Cerebellar cortex (tissue), 1 donor: Measurements from ENCODE around the gene SLC24A4.
A peak's percentile ranks its signal among the peaks of the same experiment; 100 is the strongest.

ENCODE experiments used
- DNase-seq: peaks from one replicate; pipeline ENCODE4 v3.0.0-alpha.2; 2015; ENCODE audit warnings: low spot score

SLC24A4 gene

DNA sequence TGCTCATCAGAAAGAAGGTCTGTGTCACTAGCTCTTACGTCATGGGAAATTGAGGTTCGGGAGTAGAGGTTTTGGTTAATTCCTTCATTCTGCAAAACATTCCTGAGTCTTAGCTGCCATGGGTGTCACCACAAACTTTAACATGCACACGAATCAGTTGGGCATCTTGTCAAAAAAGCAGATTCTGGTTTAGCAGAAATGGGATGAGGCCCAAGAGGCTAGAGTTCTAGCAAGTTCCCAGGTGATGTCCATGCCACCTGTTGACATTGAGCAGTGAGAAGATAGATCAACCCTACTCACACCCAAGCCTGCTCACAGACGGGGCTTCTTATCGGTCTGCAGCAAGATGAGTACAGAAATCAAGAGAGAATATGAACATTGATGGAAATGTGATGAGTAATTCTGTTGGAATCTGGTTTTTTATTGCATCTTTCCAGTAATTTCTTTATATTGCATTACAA lies 179.0 kb downstream of the SLC24A4 start:
- no peak for DNase-seq

DNA sequence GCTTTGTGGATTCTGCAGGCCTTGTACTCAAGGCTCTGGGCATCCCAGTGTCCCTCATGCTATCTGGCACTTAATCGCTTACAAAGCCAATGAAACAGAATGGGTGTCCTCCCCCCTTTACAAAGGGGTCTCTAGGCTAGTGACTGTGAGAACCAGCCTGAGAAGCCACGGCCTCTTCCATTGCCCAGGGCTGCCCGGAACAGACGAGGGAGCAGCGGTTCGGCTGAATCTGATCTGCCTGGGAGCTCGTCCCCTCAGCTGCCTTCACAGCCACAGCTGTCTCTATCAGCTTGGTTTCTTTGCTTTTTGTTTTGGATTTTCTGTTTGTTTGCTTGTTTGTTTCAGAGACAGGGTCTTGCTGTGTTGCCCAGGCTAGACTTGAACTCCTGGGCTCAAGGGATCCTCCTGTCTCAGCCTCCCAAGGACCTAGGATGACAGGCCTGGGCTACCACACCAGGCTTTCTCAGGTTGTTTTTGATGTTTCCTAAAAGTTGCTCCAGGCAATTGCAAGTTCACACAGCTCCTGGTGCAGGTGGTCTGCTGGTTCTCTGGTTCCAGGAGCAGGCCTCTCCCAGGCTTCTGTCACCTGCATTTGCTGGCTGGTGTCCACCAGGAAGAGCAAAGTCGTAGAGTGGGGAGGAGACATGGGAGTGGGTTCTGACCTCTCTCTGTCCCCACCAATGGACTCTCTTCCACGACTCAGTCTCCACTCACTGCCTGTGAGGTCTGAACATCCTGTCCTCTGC lies 179.7 kb downstream of the SLC24A4 start:
- no peak for DNase-seq

- no peak for DNase-seq
Measured at GRCh38 chr14:92503756-92504491, 181.0 kb downstream of the SLC24A4 start.

GRCh38 chr14:92505826-92506225 lies 182.9 kb downstream of the SLC24A4 start:
- no peak for DNase-seq

DNA sequence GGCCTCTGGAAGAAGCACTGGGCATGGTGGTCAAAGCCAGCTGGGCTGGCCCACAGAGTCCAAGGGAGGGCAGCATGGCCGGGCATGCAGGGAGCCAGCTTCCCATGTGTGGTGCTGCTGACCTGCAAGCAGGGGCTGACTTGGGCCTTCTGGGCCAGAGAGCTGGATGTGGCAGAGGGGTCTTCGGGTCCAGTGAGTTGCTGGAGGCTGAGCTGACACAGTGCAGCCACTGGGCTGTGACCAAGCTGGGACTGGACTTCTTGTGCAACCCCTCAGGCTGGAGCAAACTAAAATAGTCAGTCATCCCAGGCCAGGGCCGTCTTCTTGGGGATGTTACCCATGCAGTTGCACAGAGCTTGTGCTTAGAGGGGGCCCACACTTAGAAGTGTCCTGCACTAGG lies 183.3 kb downstream of the SLC24A4 start:
- no peak for DNase-seq

- peak; percentile 62 for DNase-seq
Measured at GRCh38 chr14:92507174-92507768, 184.3 kb downstream of the SLC24A4 start.

- DNase-seq = no peak
Measured at GRCh38 chr14:92510972-92511371, 188.0 kb downstream of the SLC24A4 start.

GRCh38 chr14:92511453-92512238 lies 188.7 kb downstream of the SLC24A4 start:
- DNase-seq = no peak

DNA sequence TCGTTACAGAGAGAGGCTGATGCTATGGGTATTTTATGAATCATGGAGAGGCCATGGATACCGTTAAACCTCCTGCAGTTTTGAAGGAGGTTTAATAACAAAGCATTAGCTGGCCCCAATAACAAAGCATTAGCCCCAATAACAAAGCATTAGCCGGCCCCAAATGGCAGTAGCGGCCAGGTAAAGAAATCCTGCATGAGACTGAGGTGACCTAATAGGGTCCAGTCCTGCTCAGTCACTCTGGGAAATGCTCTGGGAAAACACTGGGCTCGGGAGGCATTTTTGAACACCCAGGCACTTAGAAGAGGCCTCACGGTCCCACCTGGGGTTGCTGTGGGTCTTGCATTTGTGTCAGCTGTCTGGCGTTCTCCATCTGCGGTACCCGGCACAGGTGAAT lies 189.8 kb downstream of the SLC24A4 start:
- DNase-seq = no peak

DNA sequence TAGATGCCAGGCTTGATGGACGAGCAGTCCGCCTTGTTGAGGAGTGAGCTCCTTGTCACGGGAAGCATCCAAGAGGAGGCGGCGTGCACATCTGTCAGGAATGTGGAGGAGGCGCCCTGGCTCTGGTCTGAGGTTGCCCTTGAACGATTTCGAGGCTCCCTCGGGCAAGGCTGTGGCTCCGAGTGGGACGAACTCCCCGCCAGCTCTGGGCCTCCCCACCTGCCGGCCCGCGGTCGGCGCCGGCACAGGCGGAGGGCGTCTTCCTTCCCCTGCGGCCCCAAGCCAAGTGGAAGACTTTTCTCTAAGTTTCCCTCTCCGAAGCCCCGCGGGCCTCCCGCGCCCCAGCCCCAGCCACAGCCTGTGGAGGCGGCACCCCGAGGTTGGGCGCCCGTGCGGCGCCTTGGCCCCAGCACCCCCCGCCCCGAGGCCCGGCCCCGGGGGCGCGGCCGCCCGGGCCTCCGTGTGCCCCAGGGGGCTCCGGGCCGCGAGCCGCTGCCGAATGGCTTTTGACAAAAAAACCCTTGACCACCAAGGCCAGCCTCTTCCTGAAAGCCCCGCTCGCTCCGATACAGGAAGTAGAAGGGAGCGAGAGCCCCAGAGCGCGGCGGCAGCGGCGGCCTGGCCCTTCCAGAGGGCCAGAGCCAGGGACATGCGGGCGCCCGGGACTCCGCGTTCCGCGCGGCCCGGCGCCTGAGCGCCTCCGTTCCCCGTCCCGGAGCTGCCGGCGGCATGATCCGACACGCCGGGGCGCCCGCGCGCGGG lies 190.4 kb downstream of the SLC24A4 start, which contains the start of gene RIN3:
RIN3 (plus strand) TSS at position 578 of the 762 bp plus-strand sequence; CDS start at position 730, 152 bp downstream.
- peak; percentile 17 for DNase-seq

GRCh38 chr14:92513966-92514843 lies 191.2 kb downstream of the SLC24A4 start:
- no peak for DNase-seq

GRCh38 chr14:92514844-92515514 lies 192.0 kb downstream of the SLC24A4 start:
- no peak for DNase-seq

- no peak for DNase-seq
Measured at GRCh38 chr14:92515546-92516343, 192.8 kb downstream of the SLC24A4 start.

DNA sequence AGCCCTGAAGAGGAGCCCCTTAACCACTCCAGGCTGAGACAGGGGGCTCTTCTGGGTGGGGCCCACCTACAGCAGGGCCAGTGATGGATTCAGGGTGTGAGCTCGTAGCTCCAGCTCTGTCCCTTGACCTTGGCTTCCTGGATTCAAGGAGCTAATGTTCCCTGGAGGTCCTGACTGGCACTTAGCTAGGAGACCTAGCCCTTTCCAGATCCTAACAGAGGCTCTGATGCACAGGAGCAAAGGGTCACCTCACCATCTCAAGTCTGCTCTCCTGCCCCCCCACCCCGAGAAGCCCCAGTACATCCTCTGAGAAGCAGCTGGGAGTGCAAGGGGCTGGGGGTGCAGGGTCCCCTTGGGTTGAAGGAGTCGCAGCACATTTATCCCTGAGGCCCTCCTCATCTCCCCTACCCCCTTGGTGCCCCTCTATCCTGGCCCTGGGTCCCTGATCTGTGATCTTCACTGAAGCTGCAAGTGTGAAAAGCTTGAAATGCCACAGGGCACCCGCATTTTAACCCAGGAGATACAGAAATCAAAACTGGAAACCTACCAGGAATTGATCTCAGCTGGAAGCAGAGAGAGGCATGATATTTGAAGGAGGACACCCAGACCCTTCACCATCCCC lies 193.5 kb downstream of the SLC24A4 start:
- no peak for DNase-seq

DNA sequence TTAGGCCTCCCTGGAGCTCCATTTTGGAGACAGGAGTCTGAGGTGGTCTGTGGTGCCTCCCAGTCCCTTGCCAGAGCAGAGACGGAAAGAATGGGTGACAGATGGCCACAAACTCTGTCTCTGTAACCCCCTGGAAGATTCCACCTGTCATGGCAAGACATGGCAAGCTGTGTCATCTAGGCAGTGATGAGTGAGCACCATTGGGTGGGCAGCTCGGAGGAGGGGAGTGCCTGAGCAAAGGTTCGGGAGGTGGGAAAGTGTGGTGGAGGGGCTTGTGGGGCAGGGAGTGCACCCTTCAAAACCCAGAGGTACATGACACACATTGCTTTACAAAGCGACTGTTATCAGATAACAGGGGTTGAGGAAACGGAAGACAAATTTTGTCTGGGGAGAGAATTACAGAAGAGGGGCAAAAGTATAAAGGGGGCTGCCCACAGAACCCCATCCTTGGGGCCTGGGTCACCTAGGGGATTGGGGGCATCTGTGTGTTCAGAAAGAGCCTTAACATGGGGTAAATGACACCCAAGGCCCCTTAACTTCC lies 194.1 kb downstream of the SLC24A4 start:
- peak; percentile 57 for DNase-seq

GRCh38 chr14:92517761-92518160 lies 194.8 kb downstream of the SLC24A4 start:
- no peak for DNase-seq

DNA sequence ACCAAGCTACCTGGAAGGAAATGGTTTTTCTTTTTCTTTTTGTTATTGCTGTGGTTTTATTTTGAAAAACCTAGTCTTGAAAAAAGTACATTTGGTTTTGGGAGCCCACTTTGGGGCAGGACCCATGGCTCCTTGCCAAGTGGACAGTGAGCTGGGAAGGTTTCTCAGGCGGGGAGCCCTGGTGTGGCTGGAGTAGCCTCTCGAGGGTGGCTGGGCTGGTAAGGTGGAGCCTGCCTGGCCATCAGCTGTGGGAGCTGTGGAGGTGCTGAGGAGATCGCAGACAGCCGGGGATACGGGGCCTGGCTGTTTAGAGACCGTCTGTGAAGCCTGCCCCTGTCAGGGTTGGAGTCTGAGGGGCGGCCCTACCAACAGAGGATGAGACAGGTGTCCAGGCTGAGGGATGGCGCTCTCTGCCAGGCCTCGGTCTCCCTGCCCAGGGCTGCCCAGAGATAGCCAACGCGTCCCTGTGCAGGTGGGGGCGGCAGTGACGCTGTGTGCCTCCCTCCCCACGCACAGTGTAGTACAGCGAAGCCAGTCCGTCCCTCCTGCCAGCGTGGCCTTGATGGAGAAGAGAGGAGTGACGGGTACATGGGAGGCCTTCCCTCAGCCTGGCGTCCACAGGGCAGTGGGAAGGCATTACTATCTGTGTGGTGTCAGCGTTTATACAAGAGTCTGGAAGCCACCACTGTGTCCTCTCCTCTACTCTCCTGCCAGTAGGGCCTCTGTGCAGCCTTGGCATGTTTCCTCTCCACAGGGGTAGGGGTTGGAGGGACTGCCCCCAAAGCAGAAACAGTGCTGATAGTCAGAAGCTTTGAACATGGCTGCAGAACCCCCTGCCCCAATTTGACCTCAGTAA lies 196.5 kb downstream of the SLC24A4 start:
- DNase-seq = no peak
